WTC11 (cell line): ENCODE measurements around the gene ADCY6.
"Not testable (repeated sequence)": the region's sequence is repeated elsewhere in the genome, so short reads cannot be mapped to it uniquely, and the experiment has no call there.

Experiments
- NR1H2 ChIP-seq: sonication (generic); formaldehyde crosslinking; IDR thresholded peaks from 2 replicates; pipeline ENCODE4 v1.9.0; 2021; ENCODE audit warnings: mild to moderate bottlenecking, moderate library complexity, missing genetic modification reagents
- TF ChIP-seq, protein P1 (sequence below): fragments of 200-600 bp; IDR thresholded peaks from 2 replicates; pipeline ENCODE4 v1.8.0; 2022; ENCODE audit warnings: antibody characterized with exemption
- TF ChIP-seq, protein P2 (sequence below): sonication (generic); formaldehyde crosslinking; IDR thresholded peaks from 2 replicates; pipeline ENCODE4 v1.8.1; 2022; ENCODE audit warnings: low read depth, missing genetic modification reagents, borderline replicate concordance

DNA sequence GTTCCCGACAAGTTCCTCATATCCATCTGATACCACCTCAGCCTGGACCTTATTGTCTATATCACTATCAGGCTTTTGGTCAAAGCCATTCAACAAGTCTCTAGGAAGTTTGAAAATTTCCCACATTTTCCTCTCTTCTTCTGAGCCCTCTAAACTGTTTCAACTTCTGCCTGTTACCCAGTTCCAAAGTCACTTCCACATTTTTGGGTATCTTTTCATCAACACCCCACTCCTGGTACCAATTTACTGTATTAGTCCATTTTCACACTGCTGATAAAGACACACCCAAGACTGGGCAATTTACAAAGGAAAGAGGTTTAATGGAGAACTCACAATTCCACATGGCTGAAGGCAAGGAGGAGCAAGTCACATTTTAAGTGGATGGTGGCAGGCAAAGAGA lies 68.2 kb downstream of the ADCY6 start:
- TF ChIP-seq, protein P1, sequence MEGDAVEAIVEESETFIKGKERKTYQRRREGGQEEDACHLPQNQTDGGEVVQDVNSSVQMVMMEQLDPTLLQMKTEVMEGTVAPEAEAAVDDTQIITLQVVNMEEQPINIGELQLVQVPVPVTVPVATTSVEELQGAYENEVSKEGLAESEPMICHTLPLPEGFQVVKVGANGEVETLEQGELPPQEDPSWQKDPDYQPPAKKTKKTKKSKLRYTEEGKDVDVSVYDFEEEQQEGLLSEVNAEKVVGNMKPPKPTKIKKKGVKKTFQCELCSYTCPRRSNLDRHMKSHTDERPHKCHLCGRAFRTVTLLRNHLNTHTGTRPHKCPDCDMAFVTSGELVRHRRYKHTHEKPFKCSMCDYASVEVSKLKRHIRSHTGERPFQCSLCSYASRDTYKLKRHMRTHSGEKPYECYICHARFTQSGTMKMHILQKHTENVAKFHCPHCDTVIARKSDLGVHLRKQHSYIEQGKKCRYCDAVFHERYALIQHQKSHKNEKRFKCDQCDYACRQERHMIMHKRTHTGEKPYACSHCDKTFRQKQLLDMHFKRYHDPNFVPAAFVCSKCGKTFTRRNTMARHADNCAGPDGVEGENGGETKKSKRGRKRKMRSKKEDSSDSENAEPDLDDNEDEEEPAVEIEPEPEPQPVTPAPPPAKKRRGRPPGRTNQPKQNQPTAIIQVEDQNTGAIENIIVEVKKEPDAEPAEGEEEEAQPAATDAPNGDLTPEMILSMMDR: not testable (repeated sequence)
- TF ChIP-seq NR1H2 (CRISPR knock-in tag): not testable (repeated sequence)
- TF ChIP-seq, protein P2, sequence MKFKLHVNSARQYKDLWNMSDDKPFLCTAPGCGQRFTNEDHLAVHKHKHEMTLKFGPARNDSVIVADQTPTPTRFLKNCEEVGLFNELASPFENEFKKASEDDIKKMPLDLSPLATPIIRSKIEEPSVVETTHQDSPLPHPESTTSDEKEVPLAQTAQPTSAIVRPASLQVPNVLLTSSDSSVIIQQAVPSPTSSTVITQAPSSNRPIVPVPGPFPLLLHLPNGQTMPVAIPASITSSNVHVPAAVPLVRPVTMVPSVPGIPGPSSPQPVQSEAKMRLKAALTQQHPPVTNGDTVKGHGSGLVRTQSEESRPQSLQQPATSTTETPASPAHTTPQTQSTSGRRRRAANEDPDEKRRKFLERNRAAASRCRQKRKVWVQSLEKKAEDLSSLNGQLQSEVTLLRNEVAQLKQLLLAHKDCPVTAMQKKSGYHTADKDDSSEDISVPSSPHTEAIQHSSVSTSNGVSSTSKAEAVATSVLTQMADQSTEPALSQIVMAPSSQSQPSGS (CRISPR knock-in tag): not testable (repeated sequence)
